Liver (tissue), 9 donors: Measurements from ENCODE around the gene MFAP3L. TPM values are rescaled to one million over a fixed set of nuclear protein-coding genes. Genes with fewer than 3 reads are reported as not detected.

Experiments used
- DNase-seq: peaks from one replicate; pipeline ENCODE4 v3.0.0-alpha.2; 2017; ENCODE audit warnings: low spot score
- H3K27ac ChIP-seq, 2 donors: one replicate each; pipeline ENCODE4 v1.7.0; 2013; ENCODE audit warnings: inconsistent platforms in 2 of 2, low read length in 2 of 2, control low read depth in 1 of 2, low read depth in 1 of 2, mild to moderate bottlenecking in 1 of 2
- H3K27me3 ChIP-seq, 4 donors: one replicate each; pipeline versions ENCODE4 v1.6.1 to v1.7.0; 2013; ENCODE audit warnings: low read length in 3 of 4, inconsistent platforms in 1 of 4, mild to moderate bottlenecking in 1 of 4, moderate library complexity in 1 of 4; ENCODE audit not compliant: control insufficient read depth in 4 of 4, insufficient read depth in 4 of 4
- H3K36me3 ChIP-seq, 4 donors: one replicate each; pipeline versions ENCODE4 v1.6.1 to v1.7.0; 2013; ENCODE audit warnings: low read length in 3 of 4, mild to moderate bottlenecking in 3 of 4, low read depth in 1 of 4, moderate library complexity in 1 of 4; ENCODE audit not compliant: control insufficient read depth in 4 of 4, insufficient read depth in 3 of 4
- H3K4me1 ChIP-seq, 4 donors: one replicate each; pipeline versions ENCODE4 v1.6.1 to v1.7.0; 2013; ENCODE audit warnings: low read length in 3 of 4, mild to moderate bottlenecking in 3 of 4, moderate library complexity in 1 of 4; ENCODE audit not compliant: control insufficient read depth in 4 of 4, insufficient read depth in 4 of 4
- H3K4me3 ChIP-seq, 3 donors: one replicate each; pipeline versions ENCODE4 v1.6.1 to v1.7.0; 2013; ENCODE audit warnings: low read length in 3 of 3, control low read depth in 1 of 3, low read depth in 1 of 3, mild to moderate bottlenecking in 1 of 3
- H3K9ac ChIP-seq, 2 donors: one replicate each; pipeline ENCODE4 v1.7.0; 2013; ENCODE audit warnings: low read length in 2 of 2, mild to moderate bottlenecking in 2 of 2, moderate library complexity in 2 of 2, control low read depth in 1 of 2, low read depth in 1 of 2
- H3K9me3 ChIP-seq, 4 donors: one replicate each; pipeline versions ENCODE4 v1.6.1 to v1.7.0; 2013; ENCODE audit warnings: low read length in 3 of 4; ENCODE audit not compliant: control insufficient read depth in 4 of 4
- EGR1 ChIP-seq, 2 donors: IDR thresholded peaks; 2 replicates each; pipeline ENCODE4 v1.6.1; 2016 to 2018; ENCODE audit warnings: antibody characterized with exemption in 2 of 2, low read depth in 2 of 2
- HNF4A ChIP-seq, 2 donors: conservative IDR thresholded peaks; 2 replicates each; pipeline ENCODE4 v1.6.1; 2016; ENCODE audit warnings: antibody characterized with exemption in 2 of 2, mild to moderate bottlenecking in 2 of 2
- HNF4G ChIP-seq: IDR thresholded peaks from 2 replicates; pipeline ENCODE4 v1.6.1; 2016; ENCODE audit warnings: antibody characterized with exemption
- JUND ChIP-seq, 2 donors: IDR thresholded peaks; 2 replicates each; pipeline ENCODE4 v1.6.1; 2016; ENCODE audit warnings: antibody characterized with exemption in 2 of 2
- RAD21 ChIP-seq, 2 donors: IDR thresholded peaks; 2 replicates each; pipeline ENCODE4 v1.6.1; 2016; ENCODE audit warnings: antibody characterized with exemption in 2 of 2, mild to moderate bottlenecking in 2 of 2
- RXRA ChIP-seq, 2 donors: IDR thresholded peaks; 2 replicates each; pipeline ENCODE4 v1.6.1; 2017 to 2018; ENCODE audit warnings: antibody characterized with exemption in 2 of 2, mild to moderate bottlenecking in 1 of 2
- SP1 ChIP-seq: IDR thresholded peaks from 2 replicates; pipeline ENCODE4 v1.6.1; 2018; ENCODE audit warnings: antibody characterized with exemption, mild to moderate bottlenecking
- TAF1 ChIP-seq: conservative IDR thresholded peaks from 2 replicates; pipeline ENCODE4 v1.6.1; 2016; ENCODE audit warnings: antibody characterized with exemption, mild to moderate bottlenecking
- YY1 ChIP-seq: IDR thresholded peaks from 2 replicates; pipeline ENCODE4 v1.6.1; 2016; ENCODE audit warnings: antibody characterized with exemption, mild to moderate bottlenecking
- WGBS: extraction: QIAGEN DNeasy Blood & Tissue Kit; methylation state at CpG from one replicate; pipeline ENCODE4 v1.1.7; 2013; 5-methylcytosine and 5-hydroxymethylcytosine counted together
- polyA plus RNA-seq, 2 donors: library from polyadenylated mRNA; stranded (reverse) in 1 of 2; unstranded in 1 of 2; fragments of 200-250 nt in 1 of 2; fragments of >200 nt in 1 of 2; fragmentation: Nextera tagmentation in 1 of 2; extraction: Ambion mirVana in 1 of 2; gene quantifications; one replicate each; pipeline versions ENCODE4 v1.2.1 to v1.2.3, GENCODE V29; 2013 to 2015
- total RNA-seq, 2 donors: library from RNA; depleted of rRNA; stranded (reverse); fragments of >200 nt; gene quantifications; one replicate each; pipeline ENCODE4 v1.2.3, GENCODE V29; 2014
- TF ChIP-seq, protein P1 (sequence below): IDR thresholded peaks from 2 replicates; pipeline ENCODE4 v1.6.1; 2016; ENCODE audit warnings: antibody characterized with exemption, mild to moderate bottlenecking
- TF ChIP-seq, protein P2 (sequence below): IDR thresholded peaks from 2 replicates; pipeline ENCODE4 v1.6.1; 2016; ENCODE audit warnings: antibody characterized with exemption
- TF ChIP-seq, protein P3 (sequence below): IDR thresholded peaks from 2 replicates; pipeline ENCODE4 v1.6.1; 2016; ENCODE audit warnings: antibody characterized with exemption
- donor health status: healthy.
- donor health status: healthy.
- donor health status: healthy.
- donor health status: healthy.
- donor health status: healthy.

MFAP3L gene
- total and polyA plus RNA-seq, 4 donors, result 16.5 to 102 (median 18.5) TPM

DNA sequence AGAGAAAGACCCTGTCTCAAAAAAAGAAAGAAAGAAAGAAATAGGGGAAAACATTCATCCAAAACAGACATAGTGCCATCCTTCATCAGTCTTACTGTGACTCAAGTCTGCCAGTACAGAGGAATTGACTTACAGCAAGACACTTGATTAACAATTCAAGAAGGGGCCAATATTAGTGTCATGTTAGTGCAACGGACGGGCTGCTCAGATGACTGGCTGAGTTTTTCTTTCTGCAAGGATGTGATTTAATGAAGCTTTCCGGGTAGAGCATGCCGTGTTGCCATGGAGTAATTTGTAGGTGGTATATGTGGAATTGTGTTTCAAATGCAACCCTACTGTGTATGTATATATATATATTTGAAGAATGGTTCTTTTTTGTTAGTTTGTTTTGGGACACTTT lies 12.6 kb upstream of the MFAP3L start (continued):
- TF ChIP-seq, protein P1, sequence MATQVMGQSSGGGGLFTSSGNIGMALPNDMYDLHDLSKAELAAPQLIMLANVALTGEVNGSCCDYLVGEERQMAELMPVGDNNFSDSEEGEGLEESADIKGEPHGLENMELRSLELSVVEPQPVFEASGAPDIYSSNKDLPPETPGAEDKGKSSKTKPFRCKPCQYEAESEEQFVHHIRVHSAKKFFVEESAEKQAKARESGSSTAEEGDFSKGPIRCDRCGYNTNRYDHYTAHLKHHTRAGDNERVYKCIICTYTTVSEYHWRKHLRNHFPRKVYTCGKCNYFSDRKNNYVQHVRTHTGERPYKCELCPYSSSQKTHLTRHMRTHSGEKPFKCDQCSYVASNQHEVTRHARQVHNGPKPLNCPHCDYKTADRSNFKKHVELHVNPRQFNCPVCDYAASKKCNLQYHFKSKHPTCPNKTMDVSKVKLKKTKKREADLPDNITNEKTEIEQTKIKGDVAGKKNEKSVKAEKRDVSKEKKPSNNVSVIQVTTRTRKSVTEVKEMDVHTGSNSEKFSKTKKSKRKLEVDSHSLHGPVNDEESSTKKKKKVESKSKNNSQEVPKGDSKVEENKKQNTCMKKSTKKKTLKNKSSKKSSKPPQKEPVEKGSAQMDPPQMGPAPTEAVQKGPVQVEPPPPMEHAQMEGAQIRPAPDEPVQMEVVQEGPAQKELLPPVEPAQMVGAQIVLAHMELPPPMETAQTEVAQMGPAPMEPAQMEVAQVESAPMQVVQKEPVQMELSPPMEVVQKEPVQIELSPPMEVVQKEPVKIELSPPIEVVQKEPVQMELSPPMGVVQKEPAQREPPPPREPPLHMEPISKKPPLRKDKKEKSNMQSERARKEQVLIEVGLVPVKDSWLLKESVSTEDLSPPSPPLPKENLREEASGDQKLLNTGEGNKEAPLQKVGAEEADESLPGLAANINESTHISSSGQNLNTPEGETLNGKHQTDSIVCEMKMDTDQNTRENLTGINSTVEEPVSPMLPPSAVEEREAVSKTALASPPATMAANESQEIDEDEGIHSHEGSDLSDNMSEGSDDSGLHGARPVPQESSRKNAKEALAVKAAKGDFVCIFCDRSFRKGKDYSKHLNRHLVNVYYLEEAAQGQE, result no peak
- TF ChIP-seq JUND (IDR thresholded peaks at IDR 0.05) (no peak), RXRA (IDR thresholded peaks at IDR 0.05) (no peak), RAD21 (IDR thresholded peaks at IDR 0.05) (no peak), YY1 (no peak)

DNA sequence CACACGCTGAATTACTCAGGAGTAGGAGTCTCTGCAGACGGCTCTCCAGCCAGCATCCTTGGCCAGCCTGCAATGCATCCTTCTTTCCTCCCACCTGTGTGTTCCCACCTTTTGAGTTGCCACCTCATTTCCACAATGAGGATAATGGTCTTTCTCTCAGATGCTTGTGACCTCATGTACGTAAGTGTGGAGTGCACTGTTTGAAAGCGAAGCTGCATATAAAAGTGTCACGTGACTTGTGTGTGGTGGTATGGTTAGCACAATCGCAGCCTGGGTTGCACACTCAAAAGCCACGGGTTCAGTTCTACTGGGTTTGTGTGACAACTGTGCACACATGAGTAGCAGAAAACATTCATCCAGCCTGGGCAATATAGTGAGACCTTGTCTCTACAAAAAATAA lies 12.0 kb upstream of the MFAP3L start:
- H3K36me3 ChIP-seq, result no peaks in the 10 kb centered on the region
- H3K9ac ChIP-seq, result no peak overlapping the region
- TF ChIP-seq, protein P2, sequence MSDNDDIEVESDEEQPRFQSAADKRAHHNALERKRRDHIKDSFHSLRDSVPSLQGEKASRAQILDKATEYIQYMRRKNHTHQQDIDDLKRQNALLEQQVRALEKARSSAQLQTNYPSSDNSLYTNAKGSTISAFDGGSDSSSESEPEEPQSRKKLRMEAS, result no peak
- WGBS, result 92% methylated on average over 7 of the region's 7 CpGs
- DNase-seq, result no peak
- no peak overlapping the region for H3K27ac ChIP-seq
- peaks cover 0 to 10% (median 4%) of the 10 kb centered on the region in 4 donors for H3K4me1 ChIP-seq
- H3K9me3 ChIP-seq, result no peaks in the 10 kb centered on the region
- no peaks in the 10 kb centered on the region for H3K27me3 ChIP-seq
- no peak overlapping the region for H3K4me3 ChIP-seq

DNA sequence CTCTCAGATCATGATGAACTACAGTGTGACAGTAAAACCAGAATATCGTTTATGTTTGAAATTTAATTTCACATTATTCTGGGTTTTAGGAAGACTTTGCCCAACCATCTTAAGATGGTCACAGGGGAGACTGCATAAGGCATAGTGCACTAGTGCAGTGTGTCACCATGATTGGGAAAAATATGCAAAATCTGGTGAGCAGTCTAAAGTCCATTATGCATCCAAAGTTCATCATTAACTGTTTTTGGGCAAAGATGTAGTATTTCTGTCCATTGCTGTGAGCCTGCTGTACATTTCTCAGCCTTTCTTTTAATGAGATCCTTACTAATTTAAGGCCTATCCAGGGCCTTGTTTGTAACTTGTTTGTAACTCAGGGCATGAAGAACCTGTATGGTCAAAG lies 11.3 kb upstream of the MFAP3L start:
- WGBS, result 68% methylated on average over 1 of the region's 1 CpG
- Histone ChIP-seq H3K9me3 (no peaks in the 10 kb centered on the region), H3K4me1 (peaks cover 0 to 10% (median 4%) of the 10 kb centered on the region in 4 donors), H3K27ac (no peak overlapping the region), H3K4me3 (no peak overlapping the region), H3K9ac (no peak overlapping the region), H3K27me3 (no peaks in the 10 kb centered on the region), H3K36me3 (no peaks in the 10 kb centered on the region)
- peak; percentile 96 for TF ChIP-seq SP1
- TF ChIP-seq HNF4G, result peak; percentile 95
- TF ChIP-seq, protein P3, sequence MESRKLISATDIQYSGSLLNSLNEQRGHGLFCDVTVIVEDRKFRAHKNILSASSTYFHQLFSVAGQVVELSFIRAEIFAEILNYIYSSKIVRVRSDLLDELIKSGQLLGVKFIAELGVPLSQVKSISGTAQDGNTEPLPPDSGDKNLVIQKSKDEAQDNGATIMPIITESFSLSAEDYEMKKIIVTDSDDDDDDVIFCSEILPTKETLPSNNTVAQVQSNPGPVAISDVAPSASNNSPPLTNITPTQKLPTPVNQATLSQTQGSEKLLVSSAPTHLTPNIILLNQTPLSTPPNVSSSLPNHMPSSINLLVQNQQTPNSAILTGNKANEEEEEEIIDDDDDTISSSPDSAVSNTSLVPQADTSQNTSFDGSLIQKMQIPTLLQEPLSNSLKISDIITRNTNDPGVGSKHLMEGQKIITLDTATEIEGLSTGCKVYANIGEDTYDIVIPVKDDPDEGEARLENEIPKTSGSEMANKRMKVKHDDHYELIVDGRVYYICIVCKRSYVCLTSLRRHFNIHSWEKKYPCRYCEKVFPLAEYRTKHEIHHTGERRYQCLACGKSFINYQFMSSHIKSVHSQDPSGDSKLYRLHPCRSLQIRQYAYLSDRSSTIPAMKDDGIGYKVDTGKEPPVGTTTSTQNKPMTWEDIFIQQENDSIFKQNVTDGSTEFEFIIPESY, result no peak
- peak; percentile 35 to 50 for TF ChIP-seq RXRA (IDR thresholded peaks at IDR 0.05)
- peak; percentile 67 for TF ChIP-seq YY1
- TF ChIP-seq, protein P1, result peak; percentile 24
- peak in 1 of 2 donors; percentile 50 for TF ChIP-seq JUND (IDR thresholded peaks at IDR 0.05)
- TF ChIP-seq, protein P2, result no peak
- TF ChIP-seq RAD21 (IDR thresholded peaks at IDR 0.05), result peak in 1 of 2 donors; percentile 45
- TF ChIP-seq EGR1 (IDR thresholded peaks at IDR 0.05; ENCODE audit: low read depth in 2 of 2), result no peak
- no peak for TF ChIP-seq TAF1
- TF ChIP-seq HNF4A (conservative IDR thresholded peaks at IDR 0.05), result peak; percentile 95 to 99
- DNase-seq, result no peak
